ENCODE measurements around the gene OST4. TPM values are rescaled to one million over a fixed set of nuclear protein-coding genes. Genes with fewer than 3 reads are reported as not detected.
"Not testable (repeated sequence)": the region's sequence is repeated elsewhere in the genome, so short reads cannot be mapped to it uniquely, and the experiment has no call there.

OST4 gene
- total RNA-seq (2021): 165 and 166 TPM in 2 replicates
- Bru-seq, nascent RNA: percentile 89 among the genes with signal in this experiment
- percentile 93 among the genes with signal in this experiment for BruChase-seq, experiment 1, labeled RNA remaining after a 2-hour chase
- BruChase-seq, experiment 2, labeled RNA remaining after a 6-hour chase: percentile 93 among the genes with signal in this experiment
- long read RNA-seq, transcript OST4-203 (3 exons, 561 nt): major isoform, 321 of 331 reads
- long read RNA-seq, transcript OST4-201 (2 exons, 559 nt): minor isoform, 6 of 331 reads
- long read RNA-seq, partial matches to known transcripts: 0 of 331 reads
- long read RNA-seq, other reads (novel, unspliced or antisense): 4 of 331 reads

- Histone ChIP-seq H4K20me1 (ENCODE audit: insufficient read depth) (0 out of 2 replicates have a peak, but pooled peaks cover 6% of the 10 kb centered on the region), H3K4me1 (replicated peaks; ENCODE audit: insufficient read depth) (peaks cover 11% of the 10 kb centered on the region), H3K9me2 (ENCODE audit: insufficient read depth) (no peaks in the 10 kb centered on the region), H3K4me3 (peak within 1 kb of the TSS; percentile 90), H3K27ac (0 out of 2 replicates have a peak within 1 kb of the TSS, but pooled peaks have one; percentile 2), H3F3A (ENCODE audit: insufficient read depth, low read depth) (peaks cover 9% of the 10 kb centered on the region; the same call in 1 of the 2 replicates), H3K9me3 (ENCODE audit: insufficient read depth, low read depth) (no peaks in the 10 kb centered on the region), H3K36me3 (ENCODE audit: low read depth) (peaks cover 14% of the 10 kb centered on the region), H3K79me2 (ENCODE audit: low read depth) (peaks cover 29% of the 10 kb centered on the region), H2AFZ (peak within 1 kb of the TSS; percentile 88), H3K27me3 (ENCODE audit: insufficient read depth, low read depth) (0 out of 2 replicates have a peak, but pooled peaks cover 2% of the 10 kb centered on the region), H3K4me2 (peak within 1 kb of the TSS; percentile 94)
- peak; percentile 78 to 92 for DNase-seq
- intact Hi-C loops (cut with micrococcal nuclease; ENCODE audit: unreplicated experiment): no loop called here
- ChIA-PET POLR2A (ENCODE audit: unreplicated experiment) (interaction anchor here (0.6 kb wide), 2 partner anchors 298 to 368 kb away, joined by 3 to 5 read pairs; no protein-coding TSS in a partner anchor), CTCF (interaction anchor here (0.6 kb wide), 1 partner anchor 196 kb away, joined by 3 read pairs; no protein-coding TSS in a partner anchor)
- no peak for TF ChIP-seq EZH2 (IDR thresholded peaks at IDR 0.05; ENCODE audit: low read depth)
- TF ChIP-seq, protein P1, sequence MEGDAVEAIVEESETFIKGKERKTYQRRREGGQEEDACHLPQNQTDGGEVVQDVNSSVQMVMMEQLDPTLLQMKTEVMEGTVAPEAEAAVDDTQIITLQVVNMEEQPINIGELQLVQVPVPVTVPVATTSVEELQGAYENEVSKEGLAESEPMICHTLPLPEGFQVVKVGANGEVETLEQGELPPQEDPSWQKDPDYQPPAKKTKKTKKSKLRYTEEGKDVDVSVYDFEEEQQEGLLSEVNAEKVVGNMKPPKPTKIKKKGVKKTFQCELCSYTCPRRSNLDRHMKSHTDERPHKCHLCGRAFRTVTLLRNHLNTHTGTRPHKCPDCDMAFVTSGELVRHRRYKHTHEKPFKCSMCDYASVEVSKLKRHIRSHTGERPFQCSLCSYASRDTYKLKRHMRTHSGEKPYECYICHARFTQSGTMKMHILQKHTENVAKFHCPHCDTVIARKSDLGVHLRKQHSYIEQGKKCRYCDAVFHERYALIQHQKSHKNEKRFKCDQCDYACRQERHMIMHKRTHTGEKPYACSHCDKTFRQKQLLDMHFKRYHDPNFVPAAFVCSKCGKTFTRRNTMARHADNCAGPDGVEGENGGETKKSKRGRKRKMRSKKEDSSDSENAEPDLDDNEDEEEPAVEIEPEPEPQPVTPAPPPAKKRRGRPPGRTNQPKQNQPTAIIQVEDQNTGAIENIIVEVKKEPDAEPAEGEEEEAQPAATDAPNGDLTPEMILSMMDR (conservative IDR thresholded peaks at IDR 0.05): no peak; the same call in 1 of the 2 replicates
- no TSS peak for BruUV-seq (replicated peaks)
Measured at GRCh38 chr2:27071277-27071989, at the start of gene OST4. TSS of gene OST4 (minus strand) at chr2:27071654.

- H3K27me3 ChIP-seq (ENCODE audit: insufficient read depth, low read depth): peaks cover 52% of the 10 kb centered on the region
- H3K27ac ChIP-seq; H3K36me3 ChIP-seq (ENCODE audit: low read depth); H4K20me1 ChIP-seq (ENCODE audit: insufficient read depth); H3K79me2 ChIP-seq (ENCODE audit: low read depth); BruUV-seq (replicated peaks); H3K4me2 ChIP-seq; H3F3A ChIP-seq (ENCODE audit: insufficient read depth, low read depth); H3K9me2 ChIP-seq (ENCODE audit: insufficient read depth); DNase-seq; H3K4me1 ChIP-seq (replicated peaks; ENCODE audit: insufficient read depth); H3K9me3 ChIP-seq (ENCODE audit: insufficient read depth, low read depth); H2AFZ ChIP-seq; intact Hi-C loops (cut with micrococcal nuclease; ENCODE audit: unreplicated experiment); H3K4me3 ChIP-seq; POLR2A ChIA-PET (ENCODE audit: unreplicated experiment): not testable (repeated sequence)
- CTCF ChIA-PET: interaction anchor here (0.6 kb wide), 1 partner anchor 161 kb away, joined by 4 read pairs; no protein-coding TSS in a partner anchor
Measured at GRCh38 chr2:27119330-27119670, 47.8 kb upstream of the OST4 start.

DNA sequence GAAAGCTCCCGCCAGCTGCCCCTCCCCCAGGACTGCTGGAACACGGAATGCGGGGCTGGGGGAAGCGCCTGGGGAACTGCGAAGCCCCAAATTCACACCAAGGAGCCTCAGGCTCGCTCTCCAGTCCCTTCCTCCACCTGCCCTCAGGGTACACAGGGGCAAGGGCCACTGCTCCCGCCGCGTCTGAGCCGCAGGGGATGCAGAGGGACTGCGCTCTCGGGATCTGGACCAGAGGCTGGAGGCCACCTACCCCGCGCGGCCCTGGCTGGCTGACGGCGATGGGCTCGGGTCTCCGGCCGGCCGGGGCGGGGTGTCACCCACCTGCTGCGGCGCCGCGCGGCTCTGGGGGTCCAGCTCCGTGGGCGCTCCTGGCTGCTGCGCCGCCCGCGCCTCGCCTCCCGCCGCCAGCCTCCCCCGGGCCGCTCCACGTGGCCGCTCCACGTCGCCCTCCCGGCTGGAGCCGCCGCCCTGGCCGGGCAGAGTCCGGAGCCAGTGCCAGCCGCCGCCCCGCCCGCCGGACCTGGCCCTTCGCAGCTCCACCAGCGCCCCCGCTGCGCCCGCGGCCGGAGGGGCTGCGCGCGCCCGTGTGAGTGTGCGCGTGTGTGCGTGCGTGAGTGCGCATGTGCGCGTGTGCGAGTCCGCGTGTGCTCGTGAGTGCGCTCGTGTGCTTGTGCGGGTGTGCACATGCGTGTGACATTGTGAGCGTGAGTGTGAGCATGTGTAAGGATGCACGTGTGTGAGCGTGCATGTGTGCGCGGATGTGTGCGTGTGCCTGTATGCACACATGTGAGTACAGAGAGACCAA is 47.3 kb upstream of the OST4 start, which contains the start of gene CGREF1:
TSS of gene CGREF1 (minus strand) at position 604 of the 805 bp plus-strand sequence. CDS start 14,762 bp downstream, outside the sequence.
- no TSS peak for BruUV-seq (replicated peaks)
- no peaks in the 10 kb centered on the region for H3K36me3 ChIP-seq (ENCODE audit: low read depth)
- H2AFZ ChIP-seq: no peak within 1 kb of the TSS
- no peak for DNase-seq
- TF ChIP-seq, protein P1 (conservative IDR thresholded peaks at IDR 0.05): no peak
- no peak for TF ChIP-seq EZH2 (IDR thresholded peaks at IDR 0.05; ENCODE audit: low read depth)
- no peaks in the 10 kb centered on the region for H3K4me1 ChIP-seq (replicated peaks; ENCODE audit: insufficient read depth)
- ChIA-PET POLR2A (ENCODE audit: unreplicated experiment) (no interaction called here), CTCF (interaction anchor here (0.6 kb wide), 1 partner anchor 161 kb away, joined by 4 read pairs; no protein-coding TSS in a partner anchor)
- H3F3A ChIP-seq (ENCODE audit: insufficient read depth, low read depth): no peaks in the 10 kb centered on the region
- H3K4me2 ChIP-seq: no peak within 1 kb of the TSS
- intact Hi-C loops (cut with micrococcal nuclease; ENCODE audit: unreplicated experiment): no loop called here
- no peaks in the 10 kb centered on the region for H4K20me1 ChIP-seq (ENCODE audit: insufficient read depth)
- H3K4me3 ChIP-seq: no peak within 1 kb of the TSS
- H3K27ac ChIP-seq: no peak within 1 kb of the TSS
- H3K79me2 ChIP-seq (ENCODE audit: low read depth): no peaks in the 10 kb centered on the region
- H3K9me2 ChIP-seq (ENCODE audit: insufficient read depth): no peaks in the 10 kb centered on the region
- no peaks in the 10 kb centered on the region for H3K9me3 ChIP-seq (ENCODE audit: insufficient read depth, low read depth)
- peaks cover 46% of the 10 kb centered on the region for H3K27me3 ChIP-seq (ENCODE audit: insufficient read depth, low read depth)

Data from PC-9 (cell line).